HepG2 (cell line): Measurements from ENCODE around the gene NCOA3. TPM values are rescaled to one million over a fixed set of nuclear protein-coding genes. Genes with fewer than 3 reads are reported as not detected.

ENCODE experiments used
- BCL6 ChIP-seq: IDR thresholded peaks from 2 replicates; pipeline ENCODE4 v1.6.1; 2016; ENCODE audit warnings: missing genetic modification reagents, missing compliant biosample characterization
- HHEX ChIP-seq: IDR thresholded peaks from 2 replicates; pipeline ENCODE4 v1.6.1; 2016; ENCODE audit warnings: control low read depth
- KDM2A ChIP-seq: sonication (generic); formaldehyde crosslinking; IDR thresholded peaks from 2 replicates; pipeline ENCODE4 v1.4.0; 2020; ENCODE audit warnings: low read depth, missing genetic modification reagents, borderline replicate concordance
- MIER3 ChIP-seq: IDR thresholded peaks from 2 replicates; pipeline ENCODE4 v1.6.1; 2016; ENCODE audit warnings: missing compliant biosample characterization, borderline replicate concordance
- MLLT10 ChIP-seq: sonication (generic); formaldehyde crosslinking; IDR thresholded peaks from 2 replicates; pipeline ENCODE4 v1.4.0; 2020; ENCODE audit warnings: missing genetic modification reagents
- NFKBIZ ChIP-seq: IDR thresholded peaks from 2 replicates; pipeline ENCODE4 v1.6.1; 2018; ENCODE audit warnings: missing genetic modification reagents, missing compliant biosample characterization
- PTBP1 ChIP-seq: fragments of 200-400 bp; formaldehyde crosslinking; IDR thresholded peaks from 2 replicates; pipeline ENCODE4 v1.6.1; 2018; ENCODE audit warnings: low read length, low read depth; ENCODE audit not compliant: poor library complexity, severe bottlenecking
- RAD21 ChIP-seq: fragments of 450-650 bp; formaldehyde crosslinking; IDR thresholded peaks from 2 replicates; pipeline ENCODE4 v1.5.0; 2020; ENCODE audit warnings: mild to moderate bottlenecking
- REPIN1 ChIP-seq: sonication (generic); formaldehyde crosslinking; IDR thresholded peaks from 2 replicates; pipeline ENCODE4 v1.8.0; 2022; ENCODE audit warnings: missing genetic modification reagents, low read depth, mild to moderate bottlenecking, borderline replicate concordance
- SNRNP70 ChIP-seq: fragments of 200-400 bp; formaldehyde crosslinking; IDR thresholded peaks from 2 replicates; pipeline ENCODE4 v1.6.1; 2017; ENCODE audit warnings: mild to moderate bottlenecking, low read depth, low read length, moderate library complexity
- TMF1 ChIP-seq: sonication (generic); formaldehyde crosslinking; IDR thresholded peaks from 2 replicates; pipeline ENCODE4 v1.8.1; 2022; ENCODE audit warnings: low read depth, missing genetic modification reagents
- XRCC5 ChIP-seq: fragments of 200-400 bp; formaldehyde crosslinking; optimal IDR thresholded peaks from 2 replicates; pipeline ENCODE3; 2017; ENCODE audit warnings: mild to moderate bottlenecking, low read length
- ZBTB21 ChIP-seq: sonication (generic); formaldehyde crosslinking; IDR thresholded peaks from 2 replicates; pipeline ENCODE4 v1.4.0; 2020; ENCODE audit warnings: missing genetic modification reagents
- ZKSCAN5 ChIP-seq: sonication (generic); formaldehyde crosslinking; IDR thresholded peaks from 2 replicates; pipeline ENCODE4 v1.5.1; 2020; ENCODE audit warnings: mild to moderate bottlenecking, missing genetic modification reagents
- ZNF251 ChIP-seq: sonication (generic); formaldehyde crosslinking; IDR thresholded peaks from 2 replicates; pipeline ENCODE4 v1.9.0; 2021; ENCODE audit warnings: mild to moderate bottlenecking, missing genetic modification reagents
- ZNF329 ChIP-seq: sonication (generic); formaldehyde crosslinking; IDR thresholded peaks from 2 replicates; pipeline ENCODE4 v1.9.0; 2021; ENCODE audit warnings: low read depth, mild to moderate bottlenecking, missing genetic modification reagents
- ZNF574 ChIP-seq: sonication (generic); formaldehyde crosslinking; IDR thresholded peaks from 2 replicates; pipeline ENCODE4 v1.4.0; 2020; ENCODE audit warnings: missing genetic modification reagents
- ZNF7 ChIP-seq: IDR thresholded peaks from 2 replicates; pipeline ENCODE4 v1.6.1; 2016; ENCODE audit warnings: missing biosample characterization, missing genetic modification reagents
- ZNF768 ChIP-seq: sonication (generic); formaldehyde crosslinking; IDR thresholded peaks from 2 replicates; pipeline ENCODE4 v1.4.0; 2020; ENCODE audit warnings: missing genetic modification reagents
- polyA plus RNA-seq, 8 experiments: library from polyadenylated mRNA; depleted of rRNA in 3 of 8; stranded (reverse) in 7 of 8; unstranded in 1 of 8; fragments of >200 nt; fragmentation: Illumina TruSeq in 4 of 8; extraction: Trizol in 4 of 8; gene quantifications; 2 replicates each; pipeline versions ENCODE4 v1.2.1 to v1.2.3, GENCODE V29; 2011 to 2016; ENCODE audit warnings: low read depth in 4 of 8, missing spikeins in 1 of 8, mixed read lengths in 1 of 8; ENCODE audit not compliant: insufficient read depth in 1 of 8
- total RNA-seq, 5 experiments: library from RNA; depleted of rRNA; stranded (reverse); fragments of >200 nt; fragmentation: Illumina TruSeq; extraction: Trizol; gene quantifications; 2 replicates each; pipeline ENCODE4 v1.2.3, GENCODE V29; 2016; ENCODE audit warnings: low read depth in 1 of 5
- TF ChIP-seq, protein P1 (sequence below): sonication (generic); formaldehyde crosslinking; IDR thresholded peaks from 2 replicates; pipeline ENCODE4 v1.4.0; 2020; ENCODE audit warnings: missing genetic modification reagents
- TF ChIP-seq, protein P2 (sequence below): sonication (generic); formaldehyde crosslinking; IDR thresholded peaks from 2 replicates; pipeline ENCODE4 v1.4.0; 2020; ENCODE audit warnings: missing genetic modification reagents, borderline replicate concordance

The NCOA3 gene
- total and polyA plus RNA-seq, 2 of the 13 experiments (the other 11 are each of a cell fraction or from before 2014, with no cell fraction given), result 35.0 to 56.8 TPM

DNA sequence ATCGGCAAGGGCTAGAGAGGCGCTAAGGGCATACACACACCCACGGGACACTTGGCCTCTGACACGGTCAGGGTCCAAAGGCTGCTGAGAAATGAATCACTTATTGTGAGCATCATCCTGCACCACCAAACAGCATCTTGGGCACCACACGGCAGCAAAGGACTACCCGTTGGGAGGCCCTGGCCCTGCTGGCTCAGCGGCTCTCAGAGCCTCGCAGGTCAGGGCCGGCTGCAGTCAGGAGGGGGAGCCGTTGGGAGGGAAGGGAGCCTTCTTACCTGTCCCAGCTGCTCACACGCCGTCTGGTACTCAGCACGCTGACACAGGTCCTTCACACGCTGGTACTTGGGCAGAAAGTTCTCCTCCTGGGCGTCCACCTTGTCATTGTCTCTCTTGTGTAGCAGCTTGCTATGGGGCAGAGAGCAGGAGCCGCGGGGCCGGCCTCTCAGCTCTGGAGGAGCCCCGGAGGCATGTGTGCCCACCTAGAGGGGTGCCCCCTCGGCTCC is 174.6 kb downstream of the NCOA3 start (continued):
- peak; percentile 90 for TF ChIP-seq ZNF574 (CRISPR knock-in tag)
- TF ChIP-seq ZNF7 (CRISPR knock-in tag), result no peak
- no peak for TF ChIP-seq TMF1 (CRISPR knock-in tag)
- TF ChIP-seq RAD21 (CRISPR knock-in tag), result 0 out of 2 replicates have a peak, but pooled peaks have one; percentile 40
- TF ChIP-seq, protein P1, sequence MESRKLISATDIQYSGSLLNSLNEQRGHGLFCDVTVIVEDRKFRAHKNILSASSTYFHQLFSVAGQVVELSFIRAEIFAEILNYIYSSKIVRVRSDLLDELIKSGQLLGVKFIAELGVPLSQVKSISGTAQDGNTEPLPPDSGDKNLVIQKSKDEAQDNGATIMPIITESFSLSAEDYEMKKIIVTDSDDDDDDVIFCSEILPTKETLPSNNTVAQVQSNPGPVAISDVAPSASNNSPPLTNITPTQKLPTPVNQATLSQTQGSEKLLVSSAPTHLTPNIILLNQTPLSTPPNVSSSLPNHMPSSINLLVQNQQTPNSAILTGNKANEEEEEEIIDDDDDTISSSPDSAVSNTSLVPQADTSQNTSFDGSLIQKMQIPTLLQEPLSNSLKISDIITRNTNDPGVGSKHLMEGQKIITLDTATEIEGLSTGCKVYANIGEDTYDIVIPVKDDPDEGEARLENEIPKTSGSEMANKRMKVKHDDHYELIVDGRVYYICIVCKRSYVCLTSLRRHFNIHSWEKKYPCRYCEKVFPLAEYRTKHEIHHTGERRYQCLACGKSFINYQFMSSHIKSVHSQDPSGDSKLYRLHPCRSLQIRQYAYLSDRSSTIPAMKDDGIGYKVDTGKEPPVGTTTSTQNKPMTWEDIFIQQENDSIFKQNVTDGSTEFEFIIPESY, result peak; percentile 79
- TF ChIP-seq ZKSCAN5, result no peak
- TF ChIP-seq ZNF251 (CRISPR knock-in tag), result no peak
- TF ChIP-seq, protein P2, sequence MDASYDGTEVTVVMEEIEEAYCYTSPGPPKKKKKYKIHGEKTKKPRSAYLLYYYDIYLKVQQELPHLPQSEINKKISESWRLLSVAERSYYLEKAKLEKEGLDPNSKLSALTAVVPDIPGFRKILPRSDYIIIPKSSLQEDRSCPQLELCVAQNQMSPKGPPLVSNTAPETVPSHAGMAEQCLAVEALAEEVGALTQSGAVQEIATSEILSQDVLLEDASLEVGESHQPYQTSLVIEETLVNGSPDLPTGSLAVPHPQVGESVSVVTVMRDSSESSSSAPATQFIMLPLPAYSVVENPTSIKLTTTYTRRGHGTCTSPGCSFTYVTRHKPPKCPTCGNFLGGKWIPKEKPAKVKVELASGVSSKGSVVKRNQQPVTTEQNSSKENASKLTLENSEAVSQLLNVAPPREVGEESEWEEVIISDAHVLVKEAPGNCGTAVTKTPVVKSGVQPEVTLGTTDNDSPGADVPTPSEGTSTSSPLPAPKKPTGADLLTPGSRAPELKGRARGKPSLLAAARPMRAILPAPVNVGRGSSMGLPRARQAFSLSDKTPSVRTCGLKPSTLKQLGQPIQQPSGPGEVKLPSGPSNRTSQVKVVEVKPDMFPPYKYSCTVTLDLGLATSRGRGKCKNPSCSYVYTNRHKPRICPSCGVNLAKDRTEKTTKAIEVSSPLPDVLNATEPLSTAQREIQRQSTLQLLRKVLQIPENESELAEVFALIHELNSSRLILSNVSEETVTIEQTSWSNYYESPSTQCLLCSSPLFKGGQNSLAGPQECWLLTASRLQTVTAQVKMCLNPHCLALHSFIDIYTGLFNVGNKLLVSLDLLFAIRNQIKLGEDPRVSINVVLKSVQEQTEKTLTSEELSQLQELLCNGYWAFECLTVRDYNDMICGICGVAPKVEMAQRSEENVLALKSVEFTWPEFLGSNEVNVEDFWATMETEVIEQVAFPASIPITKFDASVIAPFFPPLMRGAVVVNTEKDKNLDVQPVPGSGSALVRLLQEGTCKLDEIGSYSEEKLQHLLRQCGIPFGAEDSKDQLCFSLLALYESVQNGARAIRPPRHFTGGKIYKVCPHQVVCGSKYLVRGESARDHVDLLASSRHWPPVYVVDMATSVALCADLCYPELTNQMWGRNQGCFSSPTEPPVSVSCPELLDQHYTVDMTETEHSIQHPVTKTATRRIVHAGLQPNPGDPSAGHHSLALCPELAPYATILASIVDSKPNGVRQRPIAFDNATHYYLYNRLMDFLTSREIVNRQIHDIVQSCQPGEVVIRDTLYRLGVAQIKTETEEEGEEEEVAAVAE (CRISPR knock-in tag), result no peak
- 0 out of 2 replicates have a peak, but pooled peaks have one; percentile 10 for TF ChIP-seq BCL6
- TF ChIP-seq NFKBIZ (CRISPR knock-in tag), result no peak
- TF ChIP-seq ZNF329 (CRISPR knock-in tag), result no peak
- no peak for TF ChIP-seq ZBTB21 (CRISPR knock-in tag)
- TF ChIP-seq KDM2A (CRISPR knock-in tag), result peak; percentile 36; the same call in 1 of the 2 replicates
- TF ChIP-seq SNRNP70, result no peak
- TF ChIP-seq XRCC5, result peak; percentile 57
- TF ChIP-seq MIER3 (CRISPR knock-in tag), result no peak
- TF ChIP-seq HHEX (CRISPR knock-in tag), result no peak
- peak; percentile 33 for TF ChIP-seq PTBP1
- TF ChIP-seq ZNF768 (CRISPR knock-in tag), result peak; percentile 48; the same call in 1 of the 2 replicates
- no peak for TF ChIP-seq MLLT10 (CRISPR knock-in tag)
- no peak for TF ChIP-seq REPIN1 (CRISPR knock-in tag)
